HepG2 (cell line): ENCODE results near the gene SIGLEC7.

Source experiments
- ARID4A ChIP-seq: sonication (generic); formaldehyde crosslinking; IDR thresholded peaks from 2 replicates; pipeline ENCODE4 v1.5.0; 2020; ENCODE audit warnings: mild to moderate bottlenecking, missing genetic modification reagents, borderline replicate concordance
- CBX5 ChIP-seq: sonication (generic); formaldehyde crosslinking; IDR thresholded peaks from 2 replicates; pipeline ENCODE4 v1.4.0; 2020; ENCODE audit warnings: missing genetic modification reagents, borderline replicate concordance
- MTF1 ChIP-seq: sonication (generic); formaldehyde crosslinking; IDR thresholded peaks from 2 replicates; pipeline ENCODE4 v1.5.0; 2020; ENCODE audit warnings: missing genetic modification reagents
- NR3C1 ChIP-seq: sonication (generic); formaldehyde crosslinking; IDR thresholded peaks from 2 replicates; pipeline ENCODE4 v1.4.0; 2020; ENCODE audit warnings: missing genetic modification reagents
- POLR2A ChIP-seq, 2 experiments: IDR thresholded peaks; 2 replicates each; pipeline ENCODE4 v1.6.1; 2011; ENCODE audit warnings: low read depth in 2 of 2, low read length in 2 of 2, mild to moderate bottlenecking in 1 of 2, moderate library complexity in 1 of 2; ENCODE audit not compliant: insufficient read depth in 1 of 2
- POLR2AphosphoS5 ChIP-seq: IDR thresholded peaks from 2 replicates; pipeline ENCODE4 v1.6.1; 2012; ENCODE audit warnings: low read depth, low read length
- RAD21 ChIP-seq: fragments of 450-650 bp; formaldehyde crosslinking; IDR thresholded peaks from 2 replicates; pipeline ENCODE4 v1.5.0; 2020; ENCODE audit warnings: mild to moderate bottlenecking
- REST ChIP-seq, 2 experiments: IDR thresholded peaks; 2 replicates each; pipeline ENCODE4 v1.6.1; 2011 to 2012; ENCODE audit warnings: low read length in 2 of 2, borderline replicate concordance in 1 of 2, low read depth in 1 of 2, mild to moderate bottlenecking in 1 of 2, moderate library complexity in 1 of 2
- RNF2 ChIP-seq: fragments of 450-650 bp; conservative IDR thresholded peaks from 2 replicates; pipeline ENCODE4 v1.6.1; 2016; ENCODE audit warnings: low read depth
- ZNF556 ChIP-seq: sonication (generic); formaldehyde crosslinking; IDR thresholded peaks from 2 replicates; pipeline ENCODE4 v1.4.0; 2020; ENCODE audit warnings: mild to moderate bottlenecking, missing genetic modification reagents, borderline replicate concordance
- TF ChIP-seq, protein P1 (sequence below): sonication (generic); formaldehyde crosslinking; IDR thresholded peaks from 2 replicates; pipeline ENCODE4 v1.5.0; 2020; ENCODE audit warnings: mild to moderate bottlenecking, missing genetic modification reagents, moderate library complexity

- TF ChIP-seq POLR2A (IDR thresholded peaks at IDR 0.05; ENCODE audit: insufficient read depth in 1 of 2, low read depth in 2 of 2, low read length in 2 of 2) (no peak), ZNF556 (CRISPR knock-in tag) (no peak), REST (IDR thresholded peaks at IDR 0.05; ENCODE audit: borderline replicate concordance in 1 of 2, low read depth in 1 of 2, low read length in 2 of 2) (no peak), CBX5 (CRISPR knock-in tag) (no peak), ARID4A (CRISPR knock-in tag) (no peak), NR3C1 (CRISPR knock-in tag) (no peak), MTF1 (CRISPR knock-in tag) (no peak), POLR2AphosphoS5 (no peak), RAD21 (CRISPR knock-in tag) (no peak), RNF2 (no peak)
- TF ChIP-seq, protein P1, sequence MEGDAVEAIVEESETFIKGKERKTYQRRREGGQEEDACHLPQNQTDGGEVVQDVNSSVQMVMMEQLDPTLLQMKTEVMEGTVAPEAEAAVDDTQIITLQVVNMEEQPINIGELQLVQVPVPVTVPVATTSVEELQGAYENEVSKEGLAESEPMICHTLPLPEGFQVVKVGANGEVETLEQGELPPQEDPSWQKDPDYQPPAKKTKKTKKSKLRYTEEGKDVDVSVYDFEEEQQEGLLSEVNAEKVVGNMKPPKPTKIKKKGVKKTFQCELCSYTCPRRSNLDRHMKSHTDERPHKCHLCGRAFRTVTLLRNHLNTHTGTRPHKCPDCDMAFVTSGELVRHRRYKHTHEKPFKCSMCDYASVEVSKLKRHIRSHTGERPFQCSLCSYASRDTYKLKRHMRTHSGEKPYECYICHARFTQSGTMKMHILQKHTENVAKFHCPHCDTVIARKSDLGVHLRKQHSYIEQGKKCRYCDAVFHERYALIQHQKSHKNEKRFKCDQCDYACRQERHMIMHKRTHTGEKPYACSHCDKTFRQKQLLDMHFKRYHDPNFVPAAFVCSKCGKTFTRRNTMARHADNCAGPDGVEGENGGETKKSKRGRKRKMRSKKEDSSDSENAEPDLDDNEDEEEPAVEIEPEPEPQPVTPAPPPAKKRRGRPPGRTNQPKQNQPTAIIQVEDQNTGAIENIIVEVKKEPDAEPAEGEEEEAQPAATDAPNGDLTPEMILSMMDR, result no peak
Measured at GRCh38 chr19:51173681-51174080, 31.6 kb downstream of the SIGLEC7 start.
